Fibroblast of gingiva (primary cell): ENCODE results near the gene HNRNPA2B1.

Source experiments
- DNase-seq: peaks from one replicate; pipeline ENCODE4 v3.0.0-alpha.2; 2011; ENCODE audit warnings: low read depth

Gene HNRNPA2B1

GRCh38 chr7:26145238-26145637, 55.3 kb downstream of the HNRNPA2B1 start:
- DNase-seq, result no peak

- no peak for DNase-seq
Measured at GRCh38 chr7:26144184-26145080, 56.1 kb downstream of the HNRNPA2B1 start.

GRCh38 chr7:26143298-26144048, 57.1 kb downstream of the HNRNPA2B1 start:
- peak; percentile 55 for DNase-seq

GRCh38 chr7:26141077-26141476, 59.5 kb downstream of the HNRNPA2B1 start:
- DNase-seq, result no peak

- no peak for DNase-seq
Measured at GRCh38 chr7:26140380-26140779, 60.2 kb downstream of the HNRNPA2B1 start.
